Panc1 (cell line): Measurements from ENCODE around the gene FAM184B. TPM values are rescaled to one million over a fixed set of nuclear protein-coding genes. Genes with fewer than 3 reads are reported as not detected.

Experiments
- ATAC-seq: fragments of 200-7000 bp; cut with Tn5 transposase; 2 replicates; pipeline ENCODE4 v1.9.1; 2020; ENCODE audit warnings: mild to moderate bottlenecking, moderate library complexity
- BruUV-seq: library from RNA; stranded (reverse); fragments of 400-500 nt; replicated peaks from 2 replicates; lab custom pipeline; 2021; lab: Mats Ljungman, UMichigan
- CTCF ChIA-PET: fragments of 300-600 bp; sonication (Branson Sonifier 250); formaldehyde crosslinking; loops from one replicate; lab custom pipeline; 2022; ENCODE audit warnings: antibody characterized with exemption; lab: Charles Lee
- POLR2A ChIA-PET: fragments of 300-600 bp; sonication (Branson Sonifier 250); formaldehyde crosslinking; loops from one replicate; lab custom pipeline; 2022; ENCODE audit warnings: antibody characterized with exemption; lab: Charles Lee
- DNase-seq: peaks from one replicate; pipeline ENCODE4 v3.0.0-alpha.2; 2010; ENCODE audit warnings: low read depth, low spot score
- H3K27ac ChIP-seq: 2 replicates; pipeline ENCODE4 v1.5.1; 2011; ENCODE audit warnings: mild to moderate bottlenecking, low read length, inconsistent platforms
- H3K27me3 ChIP-seq: fragments of 200-500 bp; sonication (Bioruptor generic); 2 replicates; pipeline ENCODE4 v1.6.0; 2014; ENCODE audit warnings: low read length, inconsistent platforms; ENCODE audit not compliant: control insufficient read depth, insufficient read depth
- H3K36me3 ChIP-seq: fragments of 200-500 bp; sonication (Bioruptor generic); 2 replicates; pipeline ENCODE4 v1.5.1; 2014; ENCODE audit warnings: inconsistent platforms, mild to moderate bottlenecking, low read length, moderate library complexity; ENCODE audit not compliant: control insufficient read depth, insufficient read depth
- H3K4me1 ChIP-seq: 2 replicates; pipeline ENCODE4 v1.5.1; 2011; ENCODE audit warnings: inconsistent platforms, mild to moderate bottlenecking, low read length, moderate library complexity; ENCODE audit not compliant: control insufficient read depth, insufficient read depth
- H3K4me3 ChIP-seq, 2 experiments: 2 replicates each; pipeline ENCODE4 v1.5.1; 2011 to 2012; ENCODE audit warnings: low read depth in 2 of 2, low read length in 2 of 2, mild to moderate bottlenecking in 2 of 2, inconsistent platforms in 1 of 2, moderate library complexity in 1 of 2
- H3K9me3 ChIP-seq: fragments of 200-500 bp; sonication (Bioruptor generic); 2 replicates; pipeline ENCODE4 v1.5.1; 2014; ENCODE audit warnings: low read depth, mild to moderate bottlenecking, inconsistent platforms, low read length, moderate library complexity; ENCODE audit not compliant: control insufficient read depth, insufficient read depth
- CTCF ChIP-seq: fragments of 450-650 bp; IDR thresholded peaks from 2 replicates; pipeline ENCODE4 v1.5.1; 2017; ENCODE audit warnings: mild to moderate bottlenecking
- POLR2AphosphoS5 ChIP-seq: IDR thresholded peaks from 2 replicates; pipeline ENCODE4 v1.6.1; 2012; ENCODE audit warnings: mild to moderate bottlenecking, low read depth, low read length, moderate library complexity
- REST ChIP-seq, 2 experiments: IDR thresholded peaks; 2 replicates each; pipeline ENCODE4 v1.6.1; 2011 to 2012; ENCODE audit warnings: low read depth in 2 of 2, control low read depth in 1 of 2, low read length in 1 of 2, mild to moderate bottlenecking in 1 of 2, moderate library complexity in 1 of 2; ENCODE audit not compliant: insufficient read depth in 1 of 2
- SIN3A ChIP-seq: IDR thresholded peaks from 2 replicates; pipeline ENCODE4 v1.6.1; 2012; ENCODE audit warnings: low read depth, mild to moderate bottlenecking, low read length, moderate library complexity, borderline replicate concordance; ENCODE audit not compliant: insufficient read depth
- TCF7L2 ChIP-seq: IDR thresholded peaks from 2 replicates; pipeline ENCODE4 v1.6.1; 2011; ENCODE audit warnings: mild to moderate bottlenecking, low read depth, low read length, inconsistent platforms
- in situ Hi-C: cut with HindIII; loops from 2 replicates; pipeline ENCODE4 v1.10.0; 2016; ENCODE audit warnings: low sequenced_read_pairs, low pct_unique_long_range_greater_than_20kb
- intact Hi-C: fragments of 100-400 bp; cut with micrococcal nuclease; formaldehyde crosslinking; loops from one replicate; pipeline ENCODE4 v1.10.0; 2022; ENCODE audit not compliant: unreplicated experiment
- total RNA-seq: library from RNA; stranded (reverse); gene quantifications from one replicate; pipeline ENCODE4 v1.2.1, GENCODE V29; 2021; ENCODE audit not compliant: unreplicated experiment

Gene FAM184B
- total RNA-seq, 1 experiment from 2014 or later, result 0.03 TPM

GRCh38 chr4:17709763-17710068 is 71.7 kb downstream of the FAM184B start:
- POLR2A ChIA-PET, result no interaction called here
- in situ Hi-C loops (no loop called here), intact Hi-C loops (no loop called here)
- no peak for DNase-seq
- BruUV-seq, result no TSS peak
- no peak for ATAC-seq
- TF ChIP-seq CTCF, result no peak
- no peak for TF ChIP-seq SIN3A
- no peak for TF ChIP-seq POLR2AphosphoS5
- no peak for TF ChIP-seq REST (IDR thresholded peaks at IDR 0.05; ENCODE audit: insufficient read depth in 1 of 2, low read depth in 2 of 2, low read length in 1 of 2)
- no peak for TF ChIP-seq TCF7L2
- CTCF ChIA-PET, result interaction anchor here (0.6 kb wide), 1 partner anchor 884 kb away, joined by 14 read pairs; no protein-coding TSS in a partner anchor
- no peak overlapping the region for H3K27ac ChIP-seq
- no peaks in the 10 kb centered on the region for H3K4me1 ChIP-seq
- H3K4me3 ChIP-seq, result no peak overlapping the region
- no peaks in the 10 kb centered on the region for H3K9me3 ChIP-seq
- H3K27me3 ChIP-seq, result no peaks in the 10 kb centered on the region
- H3K36me3 ChIP-seq, result no peaks in the 10 kb centered on the region

GRCh38 chr4:17708992-17709762 is 72.2 kb downstream of the FAM184B start:
- POLR2A ChIA-PET, result no interaction called here
- H3K4me1 ChIP-seq, result no peaks in the 10 kb centered on the region
- no peak overlapping the region for H3K27ac ChIP-seq
- H3K9me3 ChIP-seq, result no peaks in the 10 kb centered on the region
- H3K4me3 ChIP-seq, result no peak overlapping the region
- ATAC-seq (no peak), DNase-seq (no peak)
- intact Hi-C loops, result no loop called here
- in situ Hi-C loops, result no loop called here
- no peaks in the 10 kb centered on the region for H3K27me3 ChIP-seq
- no TSS peak for BruUV-seq
- H3K36me3 ChIP-seq, result no peaks in the 10 kb centered on the region
- TF ChIP-seq TCF7L2 (no peak), CTCF (no peak), SIN3A (no peak), POLR2AphosphoS5 (no peak), REST (IDR thresholded peaks at IDR 0.05; ENCODE audit: insufficient read depth in 1 of 2, low read depth in 2 of 2, low read length in 1 of 2) (no peak)
- CTCF ChIA-PET, result no interaction called here
